Cardiac fibroblast (primary cell): ENCODE data around the gene SOCS7.

Experiments used
- DNase-seq, 2 donors: peaks; one replicate each; pipeline versions ENCODE4 v3.0.0 to v3.0.0-alpha.2; 2010; ENCODE audit warnings: low read depth in 2 of 2
- H3K4me3 ChIP-seq, 2 donors: replicated peaks in 1 of 2; 1 replicate in 1 of 2; 2 replicates in 1 of 2; pipeline ENCODE4 v1.5.1; 2011; ENCODE audit warnings: low read depth in 2 of 2, low read length in 2 of 2, mild to moderate bottlenecking in 2 of 2, moderate library complexity in 1 of 2
- CTCF ChIP-seq: IDR thresholded peaks from one replicate; pipeline ENCODE4 v1.5.1; 2011; ENCODE audit warnings: low read depth, mild to moderate bottlenecking, low read length, inconsistent platforms

Gene SOCS7

DNA sequence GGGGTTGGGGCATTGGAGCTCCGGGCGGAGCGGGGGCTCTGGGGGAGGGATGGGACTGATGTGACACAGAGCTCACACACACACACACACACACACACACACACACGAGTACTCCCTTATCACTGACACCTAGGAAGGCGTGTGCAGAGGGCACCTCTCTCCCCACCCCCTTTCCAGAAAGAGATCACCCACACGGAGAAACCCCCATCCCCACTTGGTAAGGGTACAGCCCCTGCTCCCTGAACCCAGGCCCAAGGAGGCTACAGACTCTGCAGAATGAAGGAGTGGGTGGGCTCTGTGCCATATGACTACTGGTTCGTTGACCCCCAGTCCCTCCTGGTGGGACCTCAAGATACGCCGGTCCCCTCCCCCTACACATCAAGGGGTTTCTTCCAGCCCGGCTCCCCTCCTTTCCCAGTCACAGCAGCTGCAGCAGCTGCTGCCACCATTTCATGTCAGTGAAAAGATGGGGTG, 67.9 kb downstream of the SOCS7 start:
- no peak for TF ChIP-seq CTCF
- DNase-seq = no peak
- H3K4me3 ChIP-seq = no peak overlapping the region

- no peak overlapping the region for H3K4me3 ChIP-seq
- no peak for TF ChIP-seq CTCF
- DNase-seq = no peak
These were observed 68.9 kb downstream of the SOCS7 start for GRCh38 chr17:38420518-38420917.

- peak; percentile 66 to 79 for DNase-seq
- TF ChIP-seq CTCF = no peak
These were observed 69.7 kb downstream of the SOCS7 start for GRCh38 chr17:38421171-38421841.

DNA sequence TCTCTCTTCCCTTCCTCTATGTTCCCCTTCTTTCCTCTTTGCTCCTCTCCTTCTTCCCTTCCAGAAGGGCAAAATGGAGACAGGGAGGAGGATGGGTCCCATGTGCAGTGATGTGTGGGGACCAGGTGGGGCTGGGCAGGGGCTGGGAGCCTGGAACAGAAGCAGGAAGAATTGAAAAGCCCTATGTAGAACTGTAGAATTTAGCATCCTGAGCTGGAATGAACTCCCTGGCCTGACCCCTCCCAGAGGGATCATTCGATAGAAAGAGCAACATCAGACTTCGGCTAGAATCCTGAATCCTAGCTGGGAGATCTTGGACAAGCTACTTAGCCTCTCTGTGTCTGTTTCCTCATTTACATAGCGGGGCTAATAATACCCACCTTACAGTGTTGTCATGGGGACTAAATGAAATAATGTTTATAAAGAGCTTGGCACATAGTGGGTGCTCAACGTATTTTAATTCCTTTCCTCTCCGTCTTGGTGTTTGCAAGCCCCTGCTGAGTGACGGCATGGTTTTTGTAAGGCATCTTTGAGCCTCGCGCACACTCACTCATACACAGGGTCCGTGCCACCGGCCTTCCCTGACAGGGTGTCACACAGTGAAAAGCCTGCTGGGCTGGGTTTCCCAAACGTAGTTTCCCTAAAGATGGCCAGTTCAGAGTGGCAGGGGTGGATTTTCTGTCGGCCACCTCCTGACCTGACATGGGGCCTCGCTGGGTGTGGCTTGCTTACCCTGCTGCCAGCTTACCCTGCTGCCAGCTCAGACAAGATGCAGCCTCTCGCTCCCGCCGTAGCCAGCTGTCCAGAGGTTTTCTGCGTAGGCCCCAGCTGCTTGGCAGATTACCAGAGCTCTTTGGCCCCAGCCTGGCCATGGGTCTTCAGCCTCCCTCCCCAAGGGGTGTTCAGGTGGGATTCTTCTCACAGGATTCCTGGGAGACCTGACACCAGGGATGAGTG, 70.5 kb downstream of the SOCS7 start:
- no peak for DNase-seq
- no peak for TF ChIP-seq CTCF
- no peak overlapping the region for H3K4me3 ChIP-seq

More at GRCh38 chr17:38421171-38421841, 69.7 kb downstream of the SOCS7 start:
- H3K4me3 ChIP-seq = no peak overlapping the region

DNA sequence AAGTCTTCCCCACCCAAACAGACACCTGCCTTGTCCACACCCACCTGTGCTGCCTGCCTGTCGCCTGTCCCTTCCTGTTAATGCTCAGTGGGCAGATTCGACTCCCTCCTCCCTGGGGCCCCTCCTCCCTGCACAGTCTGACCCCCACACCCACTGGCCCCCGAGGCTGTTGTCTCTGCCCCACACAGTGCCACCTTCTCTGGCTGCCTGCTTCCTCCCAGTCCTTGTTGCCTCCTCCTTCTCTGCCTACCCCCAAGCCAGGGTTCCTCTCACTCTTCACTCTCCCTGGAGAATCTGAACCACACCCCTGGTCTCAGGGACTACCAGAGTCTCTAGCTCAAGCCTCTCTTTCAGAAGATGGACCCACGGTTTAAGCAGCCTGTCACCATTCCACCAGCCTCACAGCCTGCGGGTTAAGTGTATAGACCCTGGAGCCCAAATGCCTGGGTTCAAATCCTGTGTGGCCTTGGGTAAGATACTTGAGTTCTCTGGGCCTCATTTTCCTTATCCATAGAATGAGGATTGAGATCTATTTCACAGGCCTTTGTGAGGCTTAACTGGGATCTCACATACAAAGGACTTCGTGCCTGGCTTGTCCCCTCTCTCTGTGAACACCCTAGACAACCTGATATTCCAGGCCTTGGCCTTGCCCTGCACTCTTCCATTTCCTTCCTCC, 72.8 kb downstream of the SOCS7 start:
- no peak for DNase-seq
- H3K4me3 ChIP-seq = no peak overlapping the region
- TF ChIP-seq CTCF = no peak

DNA sequence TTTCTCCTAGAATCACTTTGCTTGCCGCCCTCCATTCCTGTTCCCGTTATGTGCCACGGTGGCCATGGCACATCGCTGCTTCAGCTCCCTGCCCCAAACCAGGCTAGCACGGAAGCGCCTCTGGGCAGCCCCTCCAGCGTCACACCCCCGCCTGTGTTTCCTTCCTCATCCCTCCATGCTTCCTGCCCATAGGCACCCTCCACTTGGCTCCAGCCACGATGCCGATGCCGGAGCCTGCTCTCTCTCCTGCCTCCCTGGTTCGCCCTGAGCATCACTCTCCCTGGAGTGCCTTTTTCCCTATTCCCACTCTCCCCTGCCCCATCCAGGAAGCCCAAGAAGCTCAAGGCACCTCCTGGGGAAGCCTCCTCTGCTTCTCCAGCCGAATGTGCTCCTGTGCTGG, 73.4 kb downstream of the SOCS7 start:
- TF ChIP-seq CTCF = no peak
- no peak overlapping the region for H3K4me3 ChIP-seq
- DNase-seq = no peak
